NB4 (cell line): ENCODE measurements around the gene FAAP20.

Experiments
- DNase-seq: peaks from one replicate; pipeline ENCODE4 v3.0.0; 2010; ENCODE audit warnings: low read depth
- H3K4me3 ChIP-seq: one replicate; pipeline ENCODE4 v1.5.1; 2011; ENCODE audit warnings: mild to moderate bottlenecking, low read depth, low read length, moderate library complexity
- MYC ChIP-seq: IDR thresholded peaks from 2 replicates; pipeline ENCODE4 v1.6.1; 2011; ENCODE audit warnings: low read depth, low read length
- POLR2A ChIP-seq: IDR thresholded peaks from 2 replicates; pipeline ENCODE4 v1.6.1; 2011; ENCODE audit warnings: mild to moderate bottlenecking; ENCODE audit not compliant: insufficient read length; ENCODE audit errors: extremely low read depth
- TF ChIP-seq, protein P1 (sequence below): IDR thresholded peaks from one replicate; pipeline ENCODE4 v1.5.1; 2012; ENCODE audit warnings: low read depth, low read length
- TF ChIP-seq, protein P2 (sequence below): IDR thresholded peaks from 2 replicates; pipeline ENCODE4 v1.6.1; 2011; ENCODE audit warnings: low read depth, low read length

FAAP20 gene

GRCh38 chr1:2198571-2198970 lies 4.0 kb upstream of the FAAP20 start:
- no peak overlapping the region for H3K4me3 ChIP-seq
- no peak for DNase-seq
- TF ChIP-seq, protein P1, sequence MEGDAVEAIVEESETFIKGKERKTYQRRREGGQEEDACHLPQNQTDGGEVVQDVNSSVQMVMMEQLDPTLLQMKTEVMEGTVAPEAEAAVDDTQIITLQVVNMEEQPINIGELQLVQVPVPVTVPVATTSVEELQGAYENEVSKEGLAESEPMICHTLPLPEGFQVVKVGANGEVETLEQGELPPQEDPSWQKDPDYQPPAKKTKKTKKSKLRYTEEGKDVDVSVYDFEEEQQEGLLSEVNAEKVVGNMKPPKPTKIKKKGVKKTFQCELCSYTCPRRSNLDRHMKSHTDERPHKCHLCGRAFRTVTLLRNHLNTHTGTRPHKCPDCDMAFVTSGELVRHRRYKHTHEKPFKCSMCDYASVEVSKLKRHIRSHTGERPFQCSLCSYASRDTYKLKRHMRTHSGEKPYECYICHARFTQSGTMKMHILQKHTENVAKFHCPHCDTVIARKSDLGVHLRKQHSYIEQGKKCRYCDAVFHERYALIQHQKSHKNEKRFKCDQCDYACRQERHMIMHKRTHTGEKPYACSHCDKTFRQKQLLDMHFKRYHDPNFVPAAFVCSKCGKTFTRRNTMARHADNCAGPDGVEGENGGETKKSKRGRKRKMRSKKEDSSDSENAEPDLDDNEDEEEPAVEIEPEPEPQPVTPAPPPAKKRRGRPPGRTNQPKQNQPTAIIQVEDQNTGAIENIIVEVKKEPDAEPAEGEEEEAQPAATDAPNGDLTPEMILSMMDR = no peak
- no peak for TF ChIP-seq POLR2A
- no peak for TF ChIP-seq MYC
- TF ChIP-seq, protein P2, sequence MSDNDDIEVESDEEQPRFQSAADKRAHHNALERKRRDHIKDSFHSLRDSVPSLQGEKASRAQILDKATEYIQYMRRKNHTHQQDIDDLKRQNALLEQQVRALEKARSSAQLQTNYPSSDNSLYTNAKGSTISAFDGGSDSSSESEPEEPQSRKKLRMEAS = no peak

GRCh38 chr1:2197707-2198165 lies 3.2 kb upstream of the FAAP20 start:
- DNase-seq = no peak
- H3K4me3 ChIP-seq = no peak overlapping the region
- TF ChIP-seq POLR2A (no peak), MYC (no peak)
- TF ChIP-seq, protein P2 = no peak
- TF ChIP-seq, protein P1 = no peak

GRCh38 chr1:2196901-2197638 lies 2.5 kb upstream of the FAAP20 start:
- TF ChIP-seq MYC (no peak), POLR2A (no peak)
- TF ChIP-seq, protein P1 = no peak
- TF ChIP-seq, protein P2 = no peak
- DNase-seq = no peak
- H3K4me3 ChIP-seq = no peak overlapping the region

DNA sequence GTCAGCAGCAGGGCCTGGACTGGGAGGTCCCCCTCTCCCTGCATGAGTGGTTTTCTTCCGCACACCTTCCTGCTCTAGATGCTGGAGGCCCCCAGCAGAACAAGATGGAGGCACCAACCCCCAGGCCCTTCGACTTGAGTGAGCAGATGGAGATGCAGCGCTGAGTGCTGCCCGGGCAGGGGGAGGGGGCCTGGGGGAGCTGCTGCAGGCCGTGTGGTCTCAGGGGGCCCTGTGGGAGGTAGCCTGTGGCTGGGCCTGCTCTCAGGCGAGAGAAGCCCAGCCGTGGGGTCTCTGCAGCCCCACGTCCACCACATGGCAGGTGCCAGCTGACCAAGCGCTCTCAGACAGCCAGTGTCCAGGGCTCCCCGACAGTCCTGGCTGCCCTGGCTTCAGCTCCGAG lies 1.2 kb upstream of the FAAP20 start:
- no peak for DNase-seq
- no peak overlapping the region for H3K4me3 ChIP-seq
- TF ChIP-seq, protein P1 = no peak
- TF ChIP-seq MYC (no peak), POLR2A (no peak)
- TF ChIP-seq, protein P2 = no peak

GRCh38 chr1:2194898-2195673 lies 514 bp upstream of the FAAP20 start:
- peak; percentile 87 for DNase-seq
- peak overlapping the region; percentile 57 for H3K4me3 ChIP-seq
- TF ChIP-seq POLR2A (peak; percentile 5), MYC (peak; percentile 83)
- TF ChIP-seq, protein P2 = peak; percentile 97
- TF ChIP-seq, protein P1 = peak; percentile 76
